Esophagus muscularis mucosa (tissue), 3 donors: ENCODE data around the gene TAS2R3.

Experiments
- POLR2A ChIP-seq: fragments of 450-650 bp; IDR thresholded peaks from one replicate; pipeline ENCODE4 v1.6.1; 2017; ENCODE audit warnings: antibody characterized with exemption, moderate library complexity, mild to moderate bottlenecking, low read depth
- TF ChIP-seq, protein P1 (sequence below), 3 experiments: fragments of 200-600 bp in 2 of 3; fragments of 450-650 bp in 1 of 3; sonication (generic) in 2 of 3; IDR thresholded peaks; one replicate each; pipeline ENCODE4 v1.5.1; 2017 to 2019; ENCODE audit warnings: antibody characterized with exemption in 3 of 3, mild to moderate bottlenecking in 2 of 3, moderate library complexity in 1 of 3

DNA sequence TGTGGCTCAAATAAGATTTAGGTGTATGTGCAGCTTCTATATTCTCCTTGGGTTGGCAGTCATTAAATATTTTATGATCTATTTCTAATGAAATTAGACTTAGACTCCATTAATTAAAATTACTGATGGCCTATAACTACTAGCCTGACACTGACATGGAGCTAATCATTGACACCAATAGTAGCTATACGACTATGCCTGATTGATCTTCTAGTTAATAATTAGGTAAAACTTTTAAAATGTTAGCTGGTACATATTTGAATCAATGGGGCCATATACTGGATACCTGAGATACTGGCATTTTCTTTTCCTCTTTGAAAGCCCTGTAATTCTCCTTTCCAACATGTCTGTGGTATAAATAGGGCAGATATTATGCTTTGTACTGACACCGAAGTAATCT is 41.4 kb upstream of the TAS2R3 start:
- TF ChIP-seq, protein P1, sequence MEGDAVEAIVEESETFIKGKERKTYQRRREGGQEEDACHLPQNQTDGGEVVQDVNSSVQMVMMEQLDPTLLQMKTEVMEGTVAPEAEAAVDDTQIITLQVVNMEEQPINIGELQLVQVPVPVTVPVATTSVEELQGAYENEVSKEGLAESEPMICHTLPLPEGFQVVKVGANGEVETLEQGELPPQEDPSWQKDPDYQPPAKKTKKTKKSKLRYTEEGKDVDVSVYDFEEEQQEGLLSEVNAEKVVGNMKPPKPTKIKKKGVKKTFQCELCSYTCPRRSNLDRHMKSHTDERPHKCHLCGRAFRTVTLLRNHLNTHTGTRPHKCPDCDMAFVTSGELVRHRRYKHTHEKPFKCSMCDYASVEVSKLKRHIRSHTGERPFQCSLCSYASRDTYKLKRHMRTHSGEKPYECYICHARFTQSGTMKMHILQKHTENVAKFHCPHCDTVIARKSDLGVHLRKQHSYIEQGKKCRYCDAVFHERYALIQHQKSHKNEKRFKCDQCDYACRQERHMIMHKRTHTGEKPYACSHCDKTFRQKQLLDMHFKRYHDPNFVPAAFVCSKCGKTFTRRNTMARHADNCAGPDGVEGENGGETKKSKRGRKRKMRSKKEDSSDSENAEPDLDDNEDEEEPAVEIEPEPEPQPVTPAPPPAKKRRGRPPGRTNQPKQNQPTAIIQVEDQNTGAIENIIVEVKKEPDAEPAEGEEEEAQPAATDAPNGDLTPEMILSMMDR (IDR thresholded peaks at IDR 0.05) = no peak
- TF ChIP-seq POLR2A = no peak
